ENCODE results near the gene GRM7.

GRM7 gene

GRCh38 chr3:7211740-7212139, 350.8 kb downstream of the GRM7 start:
- Histone ChIP-seq H3K4me1 (no peaks in the 10 kb centered on the region), H3K27me3 (no peaks in the 10 kb centered on the region), H3K9me3 (no peaks in the 10 kb centered on the region), H3K36me3 (no peaks in the 10 kb centered on the region), H3K4me3 (ENCODE audit: low read depth, low read length) (no peak overlapping the region)
- no peak for TF ChIP-seq CTCF (IDR thresholded peaks at IDR 0.05; ENCODE audit: low read depth, low read length)
- DNase-seq, result no peak

GRCh38 chr3:7215706-7216105, 354.8 kb downstream of the GRM7 start:
- no peak for TF ChIP-seq CTCF (IDR thresholded peaks at IDR 0.05; ENCODE audit: low read depth, low read length)
- no peak for DNase-seq
- H3K27me3 ChIP-seq, result no peaks in the 10 kb centered on the region

GRCh38 chr3:7226393-7226792, 365.5 kb downstream of the GRM7 start:
- H3K36me3 ChIP-seq, result no peaks in the 10 kb centered on the region
- H3K4me3 ChIP-seq (ENCODE audit: low read depth, low read length), result no peak overlapping the region
- DNase-seq, result no peak
- no peaks in the 10 kb centered on the region for H3K9me3 ChIP-seq
- H3K27me3 ChIP-seq, result no peaks in the 10 kb centered on the region
- no peak for TF ChIP-seq CTCF (IDR thresholded peaks at IDR 0.05; ENCODE audit: low read depth, low read length)
- H3K4me1 ChIP-seq, result no peaks in the 10 kb centered on the region

More at GRCh38 chr3:7215706-7216105, 354.8 kb downstream of the GRM7 start:
- Histone ChIP-seq H3K4me3 (ENCODE audit: low read depth, low read length) (no peak overlapping the region), H3K9me3 (no peaks in the 10 kb centered on the region), H3K36me3 (no peaks in the 10 kb centered on the region), H3K4me1 (no peaks in the 10 kb centered on the region)

GRCh38 chr3:7238565-7239295, 377.8 kb downstream of the GRM7 start:
- no peaks in the 10 kb centered on the region for H3K9me3 ChIP-seq
- no peak for TF ChIP-seq CTCF (IDR thresholded peaks at IDR 0.05; ENCODE audit: low read depth, low read length)
- H3K27me3 ChIP-seq, result no peaks in the 10 kb centered on the region
- no peaks in the 10 kb centered on the region for H3K4me1 ChIP-seq
- DNase-seq, result no peak
- H3K36me3 ChIP-seq, result no peaks in the 10 kb centered on the region
- no peak overlapping the region for H3K4me3 ChIP-seq (ENCODE audit: low read depth, low read length)

- Histone ChIP-seq H3K27me3 (no peaks in the 10 kb centered on the region), H3K9me3 (no peaks in the 10 kb centered on the region), H3K4me3 (ENCODE audit: low read depth, low read length) (no peak overlapping the region), H3K4me1 (no peaks in the 10 kb centered on the region), H3K36me3 (no peaks in the 10 kb centered on the region)
- no peak for TF ChIP-seq CTCF (IDR thresholded peaks at IDR 0.05; ENCODE audit: low read depth, low read length)
- DNase-seq, result no peak
Observed at GRCh38 chr3:7241584-7242302, 380.8 kb downstream of the GRM7 start.

- TF ChIP-seq CTCF (IDR thresholded peaks at IDR 0.05; ENCODE audit: low read depth, low read length), result no peak
- no peaks in the 10 kb centered on the region for H3K4me1 ChIP-seq
- H3K36me3 ChIP-seq, result no peaks in the 10 kb centered on the region
- no peak overlapping the region for H3K4me3 ChIP-seq (ENCODE audit: low read depth, low read length)
- H3K27me3 ChIP-seq, result no peaks in the 10 kb centered on the region
- no peaks in the 10 kb centered on the region for H3K9me3 ChIP-seq
- DNase-seq, result no peak
Observed at GRCh38 chr3:7242303-7242635, 381.4 kb downstream of the GRM7 start.
